GM12864 (cell line): ENCODE data around the gene CEACAM5.

Experiments
- DNase-seq: peaks from one replicate; pipeline ENCODE4 v3.0.0-alpha.2; 2011; ENCODE audit warnings: low read depth
- H3K4me3 ChIP-seq: 2 replicates; pipeline ENCODE4 v1.5.1; 2011; ENCODE audit warnings: mild to moderate bottlenecking, low read depth, low read length, control low read depth
- TF ChIP-seq, protein P1 (sequence below): IDR thresholded peaks from 2 replicates; pipeline ENCODE4 v1.5.1; 2011; ENCODE audit warnings: low read depth, mild to moderate bottlenecking, moderate library complexity, low read length, control low read depth, inconsistent platforms; ENCODE audit errors: missing control alignments

Gene CEACAM5

DNA sequence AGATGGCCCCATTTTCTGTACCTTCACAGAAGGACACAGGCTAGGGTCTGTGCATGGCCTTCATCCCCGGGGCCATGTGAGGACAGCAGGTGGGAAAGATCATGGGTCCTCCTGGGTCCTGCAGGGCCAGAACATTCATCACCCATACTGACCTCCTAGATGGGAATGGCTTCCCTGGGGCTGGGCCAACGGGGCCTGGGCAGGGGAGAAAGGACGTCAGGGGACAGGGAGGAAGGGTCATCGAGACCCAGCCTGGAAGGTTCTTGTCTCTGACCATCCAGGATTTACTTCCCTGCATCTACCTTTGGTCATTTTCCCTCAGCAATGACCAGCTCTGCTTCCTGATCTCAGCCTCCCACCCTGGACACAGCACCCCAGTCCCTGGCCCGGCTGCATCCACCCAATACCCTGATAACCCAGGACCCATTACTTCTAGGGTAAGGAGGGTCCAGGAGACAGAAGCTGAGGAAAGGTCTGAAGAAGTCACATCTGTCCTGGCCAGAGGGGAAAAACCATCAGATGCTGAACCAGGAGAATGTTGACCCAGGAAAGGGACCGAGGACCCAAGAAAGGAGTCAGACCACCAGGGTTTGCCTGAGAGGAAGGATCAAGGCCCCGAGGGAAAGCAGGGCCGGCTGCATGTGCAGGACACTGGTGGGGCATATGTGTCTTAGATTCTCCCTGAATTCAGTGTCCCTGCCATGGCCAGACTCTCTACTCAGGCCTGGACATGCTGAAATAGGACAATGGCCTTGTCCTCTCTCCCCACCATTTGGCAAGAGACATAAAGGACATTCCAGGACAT is 13.4 kb upstream of the CEACAM5 start:
- TF ChIP-seq, protein P1, sequence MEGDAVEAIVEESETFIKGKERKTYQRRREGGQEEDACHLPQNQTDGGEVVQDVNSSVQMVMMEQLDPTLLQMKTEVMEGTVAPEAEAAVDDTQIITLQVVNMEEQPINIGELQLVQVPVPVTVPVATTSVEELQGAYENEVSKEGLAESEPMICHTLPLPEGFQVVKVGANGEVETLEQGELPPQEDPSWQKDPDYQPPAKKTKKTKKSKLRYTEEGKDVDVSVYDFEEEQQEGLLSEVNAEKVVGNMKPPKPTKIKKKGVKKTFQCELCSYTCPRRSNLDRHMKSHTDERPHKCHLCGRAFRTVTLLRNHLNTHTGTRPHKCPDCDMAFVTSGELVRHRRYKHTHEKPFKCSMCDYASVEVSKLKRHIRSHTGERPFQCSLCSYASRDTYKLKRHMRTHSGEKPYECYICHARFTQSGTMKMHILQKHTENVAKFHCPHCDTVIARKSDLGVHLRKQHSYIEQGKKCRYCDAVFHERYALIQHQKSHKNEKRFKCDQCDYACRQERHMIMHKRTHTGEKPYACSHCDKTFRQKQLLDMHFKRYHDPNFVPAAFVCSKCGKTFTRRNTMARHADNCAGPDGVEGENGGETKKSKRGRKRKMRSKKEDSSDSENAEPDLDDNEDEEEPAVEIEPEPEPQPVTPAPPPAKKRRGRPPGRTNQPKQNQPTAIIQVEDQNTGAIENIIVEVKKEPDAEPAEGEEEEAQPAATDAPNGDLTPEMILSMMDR = no peak
- DNase-seq = no peak
- H3K4me3 ChIP-seq = no peak overlapping the region

DNA sequence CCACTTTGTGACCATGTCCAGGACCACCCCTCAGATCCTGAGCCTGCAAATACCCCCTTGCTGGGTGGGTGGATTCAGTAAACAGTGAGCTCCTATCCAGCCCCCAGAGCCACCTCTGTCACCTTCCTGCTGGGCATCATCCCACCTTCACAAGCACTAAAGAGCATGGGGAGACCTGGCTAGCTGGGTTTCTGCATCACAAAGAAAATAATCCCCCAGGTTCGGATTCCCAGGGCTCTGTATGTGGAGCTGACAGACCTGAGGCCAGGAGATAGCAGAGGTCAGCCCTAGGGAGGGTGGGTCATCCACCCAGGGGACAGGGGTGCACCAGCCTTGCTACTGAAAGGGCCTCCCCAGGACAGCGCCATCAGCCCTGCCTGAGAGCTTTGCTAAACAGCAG is 12.7 kb upstream of the CEACAM5 start:
- no peak for DNase-seq
- no peak overlapping the region for H3K4me3 ChIP-seq
- TF ChIP-seq, protein P1 = no peak

DNA sequence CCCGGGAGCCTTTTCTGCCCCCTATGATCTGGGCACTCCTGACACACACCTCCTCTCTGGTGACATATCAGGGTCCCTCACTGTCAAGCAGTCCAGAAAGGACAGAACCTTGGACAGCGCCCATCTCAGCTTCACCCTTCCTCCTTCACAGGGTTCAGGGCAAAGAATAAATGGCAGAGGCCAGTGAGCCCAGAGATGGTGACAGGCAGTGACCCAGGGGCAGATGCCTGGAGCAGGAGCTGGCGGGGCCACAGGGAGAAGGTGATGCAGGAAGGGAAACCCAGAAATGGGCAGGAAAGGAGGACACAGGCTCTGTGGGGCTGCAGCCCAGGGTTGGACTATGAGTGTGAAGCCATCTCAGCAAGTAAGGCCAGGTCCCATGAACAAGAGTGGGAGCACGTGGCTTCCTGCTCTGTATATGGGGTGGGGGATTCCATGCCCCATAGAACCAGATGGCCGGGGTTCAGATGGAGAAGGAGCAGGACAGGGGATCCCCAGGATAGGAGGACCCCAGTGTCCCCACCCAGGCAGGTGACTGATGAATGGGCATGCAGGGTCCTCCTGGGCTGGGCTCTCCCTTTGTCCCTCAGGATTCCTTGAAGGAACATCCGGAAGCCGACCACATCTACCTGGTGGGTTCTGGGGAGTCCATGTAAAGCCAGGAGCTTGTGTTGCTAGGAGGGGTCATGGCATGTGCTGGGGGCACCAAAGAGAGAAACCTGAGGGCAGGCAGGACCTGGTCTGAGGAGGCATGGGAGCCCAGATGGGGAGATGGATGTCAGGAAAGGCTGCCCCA is 11.8 kb upstream of the CEACAM5 start:
- H3K4me3 ChIP-seq = no peak overlapping the region
- TF ChIP-seq, protein P1 = no peak
- no peak for DNase-seq

DNA sequence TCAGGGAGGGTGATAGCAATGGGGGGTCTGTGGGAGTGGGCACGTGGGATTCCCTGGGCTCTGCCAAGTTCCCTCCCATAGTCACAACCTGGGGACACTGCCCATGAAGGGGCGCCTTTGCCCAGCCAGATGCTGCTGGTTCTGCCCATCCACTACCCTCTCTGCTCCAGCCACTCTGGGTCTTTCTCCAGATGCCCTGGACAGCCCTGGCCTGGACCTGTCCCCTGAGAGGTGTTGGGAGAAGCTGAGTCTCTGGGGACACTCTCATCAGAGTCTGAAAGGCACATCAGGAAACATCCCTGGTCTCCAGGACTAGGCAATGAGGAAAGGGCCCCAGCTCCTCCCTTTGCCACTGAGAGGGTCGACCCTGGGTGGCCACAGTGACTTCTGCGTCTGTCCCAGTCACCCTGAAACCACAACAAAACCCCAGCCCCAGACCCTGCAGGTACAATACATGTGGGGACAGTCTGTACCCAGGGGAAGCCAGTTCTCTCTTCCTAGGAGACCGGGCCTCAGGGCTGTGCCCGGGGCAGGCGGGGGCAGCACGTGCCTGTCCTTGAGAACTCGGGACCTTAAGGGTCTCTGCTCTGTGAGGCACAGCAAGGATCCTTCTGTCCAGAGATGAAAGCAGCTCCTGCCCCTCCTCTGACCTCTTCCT is 11.1 kb upstream of the CEACAM5 start:
- TF ChIP-seq, protein P1 = no peak
- no peak overlapping the region for H3K4me3 ChIP-seq
- DNase-seq = no peak

DNA sequence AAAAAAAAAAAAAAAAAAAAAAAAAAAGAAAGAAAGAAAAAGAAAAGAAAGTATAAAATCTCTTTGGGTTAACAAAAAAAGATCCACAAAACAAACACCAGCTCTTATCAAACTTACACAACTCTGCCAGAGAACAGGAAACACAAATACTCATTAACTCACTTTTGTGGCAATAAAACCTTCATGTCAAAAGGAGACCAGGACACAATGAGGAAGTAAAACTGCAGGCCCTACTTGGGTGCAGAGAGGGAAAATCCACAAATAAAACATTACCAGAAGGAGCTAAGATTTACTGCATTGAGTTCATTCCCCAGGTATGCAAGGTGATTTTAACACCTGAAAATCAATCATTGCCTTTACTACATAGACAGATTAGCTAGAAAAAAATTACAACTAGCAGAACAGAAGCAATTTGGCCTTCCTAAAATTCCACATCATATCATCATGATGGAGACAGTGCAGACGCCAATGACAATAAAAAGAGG is 9.6 kb upstream of the CEACAM5 start:
- no peak for DNase-seq
- H3K4me3 ChIP-seq = no peak overlapping the region
- TF ChIP-seq, protein P1 = no peak

DNA sequence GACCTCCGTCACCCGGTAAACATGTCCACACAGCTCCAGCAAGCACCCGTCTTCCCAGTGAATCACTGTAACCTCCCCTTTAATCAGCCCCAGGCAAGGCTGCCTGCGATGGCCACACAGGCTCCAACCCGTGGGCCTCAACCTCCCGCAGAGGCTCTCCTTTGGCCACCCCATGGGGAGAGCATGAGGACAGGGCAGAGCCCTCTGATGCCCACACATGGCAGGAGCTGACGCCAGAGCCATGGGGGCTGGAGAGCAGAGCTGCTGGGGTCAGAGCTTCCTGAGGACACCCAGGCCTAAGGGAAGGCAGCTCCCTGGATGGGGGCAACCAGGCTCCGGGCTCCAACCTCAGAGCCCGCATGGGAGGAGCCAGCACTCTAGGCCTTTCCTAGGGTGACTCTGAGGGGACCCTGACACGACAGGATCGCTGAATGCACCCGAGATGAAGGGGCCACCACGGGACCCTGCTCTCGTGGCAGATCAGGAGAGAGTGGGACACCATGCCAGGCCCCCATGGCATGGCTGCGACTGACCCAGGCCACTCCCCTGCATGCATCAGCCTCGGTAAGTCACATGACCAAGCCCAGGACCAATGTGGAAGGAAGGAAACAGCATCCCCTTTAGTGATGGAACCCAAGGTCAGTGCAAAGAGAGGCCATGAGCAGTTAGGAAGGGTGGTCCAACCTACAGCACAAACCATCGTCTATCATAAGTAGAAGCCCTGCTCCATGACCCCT is 9.0 kb upstream of the CEACAM5 start:
- H3K4me3 ChIP-seq = no peak overlapping the region
- no peak for DNase-seq
- TF ChIP-seq, protein P1 = no peak
